Measurements from ENCODE around the gene KIF21A.
A peak's percentile ranks its signal among the peaks of the same experiment; 100 is the strongest.

The KIF21A gene

GRCh38 chr12:39357041-39357440, 85.9 kb downstream of the KIF21A start:
- Histone ChIP-seq H3K9me3 (ENCODE audit: insufficient read depth, low read length) (no peaks in the 10 kb centered on the region), H3K4me3 (ENCODE audit: low read length) (no peak overlapping the region), H3K79me2 (ENCODE audit: low read length) (no peaks in the 10 kb centered on the region), H3K4me1 (ENCODE audit: low read length) (peaks cover 23% of the 10 kb centered on the region), H3K27me3 (ENCODE audit: low read depth, low read length) (no peaks in the 10 kb centered on the region), H3K36me3 (replicated peaks; ENCODE audit: low read depth, low read length) (peaks cover 6% of the 10 kb centered on the region), H4K20me1 (ENCODE audit: insufficient read depth, low read length) (0 out of 2 replicates have a peak, but pooled peaks cover 2% of the 10 kb centered on the region), H3K27ac (ENCODE audit: low read length) (no peak overlapping the region), H2AFZ (ENCODE audit: low read depth, low read length) (no peak overlapping the region), H3K9ac (ENCODE audit: low read length) (no peak overlapping the region), H3K4me2 (ENCODE audit: low read length) (no peak overlapping the region)
- TF ChIP-seq EZH2phosphoT487 (IDR thresholded peaks at IDR 0.05; ENCODE audit: low read depth) (no peak), CTCF (IDR thresholded peaks at IDR 0.05; ENCODE audit: low read depth, low read length) (no peak)

GRCh38 chr12:39355841-39356240, 87.1 kb downstream of the KIF21A start:
- Histone ChIP-seq H3K9ac (ENCODE audit: low read length) (no peak overlapping the region), H3K4me2 (ENCODE audit: low read length) (peak overlapping the region; percentile 44), H3K9me3 (ENCODE audit: insufficient read depth, low read length) (no peaks in the 10 kb centered on the region), H3K27me3 (ENCODE audit: low read depth, low read length) (no peaks in the 10 kb centered on the region), H3K4me3 (ENCODE audit: low read length) (peak overlapping the region; percentile 10; the same call in 1 of the 2 replicates), H3K36me3 (replicated peaks; ENCODE audit: low read depth, low read length) (peaks cover 5% of the 10 kb centered on the region), H3K4me1 (ENCODE audit: low read length) (peaks cover 26% of the 10 kb centered on the region), H3K27ac (ENCODE audit: low read length) (peak overlapping the region; percentile 7; the same call in 1 of the 2 replicates), H4K20me1 (ENCODE audit: insufficient read depth, low read length) (0 out of 2 replicates have a peak, but pooled peaks cover 2% of the 10 kb centered on the region), H2AFZ (ENCODE audit: low read depth, low read length) (no peak overlapping the region), H3K79me2 (ENCODE audit: low read length) (no peaks in the 10 kb centered on the region)
- TF ChIP-seq CTCF (IDR thresholded peaks at IDR 0.05; ENCODE audit: low read depth, low read length) (no peak), EZH2phosphoT487 (IDR thresholded peaks at IDR 0.05; ENCODE audit: low read depth) (no peak)

GRCh38 chr12:39354955-39355354, 88.0 kb downstream of the KIF21A start:
- Histone ChIP-seq H3K9ac (ENCODE audit: low read length) (no peak overlapping the region), H3K27ac (ENCODE audit: low read length) (no peak overlapping the region), H3K79me2 (ENCODE audit: low read length) (no peaks in the 10 kb centered on the region), H2AFZ (ENCODE audit: low read depth, low read length) (no peak overlapping the region), H3K4me1 (ENCODE audit: low read length) (peaks cover 30% of the 10 kb centered on the region), H3K36me3 (replicated peaks; ENCODE audit: low read depth, low read length) (peaks cover 8% of the 10 kb centered on the region), H4K20me1 (ENCODE audit: insufficient read depth, low read length) (0 out of 2 replicates have a peak, but pooled peaks cover 2% of the 10 kb centered on the region), H3K9me3 (ENCODE audit: insufficient read depth, low read length) (no peaks in the 10 kb centered on the region), H3K4me3 (ENCODE audit: low read length) (no peak overlapping the region), H3K4me2 (ENCODE audit: low read length) (no peak overlapping the region), H3K27me3 (ENCODE audit: low read depth, low read length) (no peaks in the 10 kb centered on the region)
- TF ChIP-seq CTCF (IDR thresholded peaks at IDR 0.05; ENCODE audit: low read depth, low read length), result no peak
- no peak for TF ChIP-seq EZH2phosphoT487 (IDR thresholded peaks at IDR 0.05; ENCODE audit: low read depth)

GRCh38 chr12:39352471-39353017, 90.4 kb downstream of the KIF21A start:
- no peaks in the 10 kb centered on the region for H3K27me3 ChIP-seq (ENCODE audit: low read depth, low read length)
- peaks cover 8% of the 10 kb centered on the region for H3K36me3 ChIP-seq (replicated peaks; ENCODE audit: low read depth, low read length)
- no peaks in the 10 kb centered on the region for H3K9me3 ChIP-seq (ENCODE audit: insufficient read depth, low read length)
- no peaks in the 10 kb centered on the region for H3K79me2 ChIP-seq (ENCODE audit: low read length)
- peaks cover 30% of the 10 kb centered on the region for H3K4me1 ChIP-seq (ENCODE audit: low read length)
- no peak overlapping the region for H2AFZ ChIP-seq (ENCODE audit: low read depth, low read length)
- H3K27ac ChIP-seq (ENCODE audit: low read length), result no peak overlapping the region
- H3K9ac ChIP-seq (ENCODE audit: low read length), result no peak overlapping the region
- TF ChIP-seq CTCF (IDR thresholded peaks at IDR 0.05; ENCODE audit: low read depth, low read length) (no peak), EZH2phosphoT487 (IDR thresholded peaks at IDR 0.05; ENCODE audit: low read depth) (no peak)
- no peak overlapping the region for H3K4me2 ChIP-seq (ENCODE audit: low read length)
- H4K20me1 ChIP-seq (ENCODE audit: insufficient read depth, low read length), result 0 out of 2 replicates have a peak, but pooled peaks cover 2% of the 10 kb centered on the region
- no peak overlapping the region for H3K4me3 ChIP-seq (ENCODE audit: low read length)
